Stomach (tissue), 4 donors: ENCODE data around the gene ELF1.

ENCODE experiments used
- EP300 ChIP-seq: sonication (generic); formaldehyde crosslinking; IDR thresholded peaks from one replicate; pipeline ENCODE4 v1.6.1; 2017; ENCODE audit warnings: antibody characterized with exemption
- POLR2A ChIP-seq, 4 donors: fragments of 450-650 bp; IDR thresholded peaks; one replicate each; pipeline ENCODE4 v1.6.1; 2016; ENCODE audit warnings: antibody characterized with exemption in 4 of 4, control low read depth in 2 of 4, mild to moderate bottlenecking in 1 of 4, moderate library complexity in 1 of 4
- TF ChIP-seq, protein P1 (sequence below), 7 experiments: fragments of 450-650 bp in 4 of 7; fragments of 200-600 bp in 3 of 7; sonication (generic) in 3 of 7; IDR thresholded peaks; one replicate each; pipeline ENCODE4 v1.5.1; 2016 to 2019; ENCODE audit warnings: antibody characterized with exemption in 7 of 7, control low read depth in 2 of 7, mild to moderate bottlenecking in 1 of 7

DNA sequence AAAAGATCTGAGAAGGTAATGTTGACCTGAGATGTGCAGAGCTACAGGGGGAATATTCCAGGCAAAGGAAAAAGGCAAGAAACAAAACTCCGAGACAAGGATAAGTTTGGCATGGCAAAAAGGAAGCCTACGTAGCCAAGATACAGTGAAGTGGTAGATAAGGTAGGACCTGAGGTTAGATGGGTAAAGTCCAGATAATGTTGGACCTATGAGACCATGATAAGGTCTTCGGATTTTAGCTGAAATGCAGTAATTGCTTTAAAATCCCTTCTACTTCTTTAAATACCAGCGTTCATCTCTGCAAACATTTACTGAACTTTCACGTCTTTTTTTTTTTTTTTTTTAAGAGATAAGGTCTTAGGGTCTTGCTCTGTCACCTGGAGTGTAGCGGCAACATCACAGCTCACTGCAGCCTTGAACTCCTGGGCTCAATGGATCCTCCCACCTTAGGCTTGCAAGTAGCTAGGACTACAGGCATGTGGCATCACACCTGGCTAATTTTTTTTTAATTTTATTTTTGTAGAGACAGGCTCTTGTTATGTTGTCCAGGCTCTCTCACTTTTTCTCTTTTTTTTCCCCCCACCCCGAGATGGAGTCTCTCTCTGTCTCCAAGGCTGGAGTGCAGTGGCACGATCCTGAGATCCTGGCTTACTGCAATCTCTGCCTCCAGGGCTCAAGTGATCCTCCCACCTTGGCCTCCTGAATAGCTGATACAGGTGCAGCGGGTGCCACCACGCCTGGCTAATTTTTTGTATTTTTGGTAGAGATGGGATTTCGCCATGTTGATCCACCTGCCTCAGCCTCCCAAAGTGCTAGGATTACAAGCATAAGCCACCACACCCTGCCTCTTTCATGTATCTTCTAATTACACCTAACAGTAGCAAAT lies 38.0 kb upstream of the ELF1 start:
- TF ChIP-seq EP300: no peak
- TF ChIP-seq, protein P1, sequence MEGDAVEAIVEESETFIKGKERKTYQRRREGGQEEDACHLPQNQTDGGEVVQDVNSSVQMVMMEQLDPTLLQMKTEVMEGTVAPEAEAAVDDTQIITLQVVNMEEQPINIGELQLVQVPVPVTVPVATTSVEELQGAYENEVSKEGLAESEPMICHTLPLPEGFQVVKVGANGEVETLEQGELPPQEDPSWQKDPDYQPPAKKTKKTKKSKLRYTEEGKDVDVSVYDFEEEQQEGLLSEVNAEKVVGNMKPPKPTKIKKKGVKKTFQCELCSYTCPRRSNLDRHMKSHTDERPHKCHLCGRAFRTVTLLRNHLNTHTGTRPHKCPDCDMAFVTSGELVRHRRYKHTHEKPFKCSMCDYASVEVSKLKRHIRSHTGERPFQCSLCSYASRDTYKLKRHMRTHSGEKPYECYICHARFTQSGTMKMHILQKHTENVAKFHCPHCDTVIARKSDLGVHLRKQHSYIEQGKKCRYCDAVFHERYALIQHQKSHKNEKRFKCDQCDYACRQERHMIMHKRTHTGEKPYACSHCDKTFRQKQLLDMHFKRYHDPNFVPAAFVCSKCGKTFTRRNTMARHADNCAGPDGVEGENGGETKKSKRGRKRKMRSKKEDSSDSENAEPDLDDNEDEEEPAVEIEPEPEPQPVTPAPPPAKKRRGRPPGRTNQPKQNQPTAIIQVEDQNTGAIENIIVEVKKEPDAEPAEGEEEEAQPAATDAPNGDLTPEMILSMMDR (IDR thresholded peaks at IDR 0.05): no peak
- TF ChIP-seq POLR2A (IDR thresholded peaks at IDR 0.05): no peak
